HUES48 (cell line): Measurements from ENCODE around the gene THPO.
A peak's percentile ranks its signal among the peaks of the same experiment; 100 is the strongest.

Experiments
- H3K27ac ChIP-seq: one replicate; pipeline ENCODE4 v1.7.0; 2013; ENCODE audit warnings: low read depth, low read length, inconsistent platforms
- H3K27me3 ChIP-seq: 2 replicates; pipeline ENCODE4 v1.6.1; 2013; ENCODE audit warnings: mild to moderate bottlenecking, low read length; ENCODE audit not compliant: control insufficient read depth, insufficient read depth
- H3K36me3 ChIP-seq: 2 replicates; pipeline ENCODE4 v1.6.1; 2013; ENCODE audit warnings: low read length; ENCODE audit not compliant: control insufficient read depth, insufficient read depth
- H3K4me1 ChIP-seq: 2 replicates; pipeline ENCODE4 v1.6.1; 2013; ENCODE audit warnings: mild to moderate bottlenecking, low read length; ENCODE audit not compliant: control insufficient read depth, insufficient read depth
- H3K4me3 ChIP-seq: 2 replicates; pipeline ENCODE4 v1.5.1; 2013; ENCODE audit warnings: mild to moderate bottlenecking, low read depth, low read length
- H3K9ac ChIP-seq: 2 replicates; pipeline ENCODE4 v1.6.1; 2013; ENCODE audit warnings: mild to moderate bottlenecking, low read depth, low read length, moderate library complexity
- H3K9me3 ChIP-seq: 2 replicates; pipeline ENCODE4 v1.6.1; 2013; ENCODE audit warnings: low read length; ENCODE audit not compliant: control insufficient read depth, insufficient read depth

The THPO gene

GRCh38 chr3:184335661-184336546 lies 42.1 kb downstream of the THPO start:
- H3K27ac ChIP-seq = peak overlapping the region; percentile 97
- H3K9me3 ChIP-seq = no peaks in the 10 kb centered on the region
- H3K27me3 ChIP-seq = no peaks in the 10 kb centered on the region
- peaks cover 43% of the 10 kb centered on the region for H3K36me3 ChIP-seq
- H3K9ac ChIP-seq = peak overlapping the region; percentile 83
- H3K4me1 ChIP-seq = peaks cover 25% of the 10 kb centered on the region
- peak overlapping the region; percentile 91 for H3K4me3 ChIP-seq

GRCh38 chr3:184335291-184335660 lies 42.7 kb downstream of the THPO start:
- Histone ChIP-seq H3K27ac (peak overlapping the region; percentile 97), H3K4me3 (peak overlapping the region; percentile 91; the same call in 1 of the 2 replicates), H3K9me3 (no peaks in the 10 kb centered on the region), H3K4me1 (peaks cover 25% of the 10 kb centered on the region), H3K36me3 (peaks cover 48% of the 10 kb centered on the region), H3K27me3 (no peaks in the 10 kb centered on the region), H3K9ac (peak overlapping the region; percentile 18; the same call in 1 of the 2 replicates)

- Histone ChIP-seq H3K27ac (peak overlapping the region; percentile 97), H3K27me3 (no peaks in the 10 kb centered on the region), H3K9me3 (no peaks in the 10 kb centered on the region), H3K4me1 (peaks cover 25% of the 10 kb centered on the region), H3K36me3 (peaks cover 54% of the 10 kb centered on the region), H3K4me3 (no peak overlapping the region), H3K9ac (no peak overlapping the region)
Measured at GRCh38 chr3:184334470-184335158, 43.4 kb downstream of the THPO start.

GRCh38 chr3:184333700-184334099 lies 44.3 kb downstream of the THPO start:
- H3K27ac ChIP-seq = peak overlapping the region; percentile 97
- H3K9me3 ChIP-seq = no peaks in the 10 kb centered on the region
- peaks cover 21% of the 10 kb centered on the region for H3K4me1 ChIP-seq
- H3K4me3 ChIP-seq = no peak overlapping the region
- H3K36me3 ChIP-seq = peaks cover 63% of the 10 kb centered on the region
- H3K27me3 ChIP-seq = no peaks in the 10 kb centered on the region
- H3K9ac ChIP-seq = no peak overlapping the region

GRCh38 chr3:184333190-184333589 lies 44.8 kb downstream of the THPO start:
- Histone ChIP-seq H3K27ac (no peak overlapping the region), H3K9ac (no peak overlapping the region), H3K4me3 (no peak overlapping the region), H3K36me3 (peaks cover 68% of the 10 kb centered on the region), H3K27me3 (no peaks in the 10 kb centered on the region), H3K4me1 (peaks cover 19% of the 10 kb centered on the region), H3K9me3 (no peaks in the 10 kb centered on the region)

- Histone ChIP-seq H3K27me3 (no peaks in the 10 kb centered on the region), H3K27ac (no peak overlapping the region), H3K9ac (no peak overlapping the region), H3K4me3 (no peak overlapping the region), H3K36me3 (peaks cover 75% of the 10 kb centered on the region), H3K4me1 (peaks cover 13% of the 10 kb centered on the region; the same call in 1 of the 2 replicates), H3K9me3 (no peaks in the 10 kb centered on the region)
Measured at GRCh38 chr3:184332370-184333090, 45.5 kb downstream of the THPO start.

- H3K36me3 ChIP-seq = peaks cover 98% of the 10 kb centered on the region
- no peak overlapping the region for H3K9ac ChIP-seq
- no peaks in the 10 kb centered on the region for H3K4me1 ChIP-seq
- H3K9me3 ChIP-seq = no peaks in the 10 kb centered on the region
- no peak overlapping the region for H3K27ac ChIP-seq
- no peak overlapping the region for H3K4me3 ChIP-seq
- no peaks in the 10 kb centered on the region for H3K27me3 ChIP-seq
Measured at GRCh38 chr3:184328516-184328915, 49.5 kb downstream of the THPO start.

GRCh38 chr3:184327171-184327570 lies 50.8 kb downstream of the THPO start:
- no peaks in the 10 kb centered on the region for H3K27me3 ChIP-seq
- H3K36me3 ChIP-seq = peaks cover 98% of the 10 kb centered on the region
- H3K4me3 ChIP-seq = no peak overlapping the region
- no peak overlapping the region for H3K9ac ChIP-seq
- no peaks in the 10 kb centered on the region for H3K9me3 ChIP-seq
- H3K27ac ChIP-seq = no peak overlapping the region
- H3K4me1 ChIP-seq = no peaks in the 10 kb centered on the region

- Histone ChIP-seq H3K27me3 (no peaks in the 10 kb centered on the region), H3K4me3 (no peak overlapping the region), H3K36me3 (peaks cover 98% of the 10 kb centered on the region), H3K9me3 (no peaks in the 10 kb centered on the region), H3K9ac (no peak overlapping the region), H3K4me1 (no peaks in the 10 kb centered on the region), H3K27ac (no peak overlapping the region)
Measured at GRCh38 chr3:184325715-184326369, 52.2 kb downstream of the THPO start.

GRCh38 chr3:184325269-184325668 lies 52.7 kb downstream of the THPO start:
- no peak overlapping the region for H3K9ac ChIP-seq
- no peaks in the 10 kb centered on the region for H3K9me3 ChIP-seq
- H3K27me3 ChIP-seq = no peaks in the 10 kb centered on the region
- H3K36me3 ChIP-seq = peaks cover 99% of the 10 kb centered on the region
- no peak overlapping the region for H3K4me3 ChIP-seq
- no peak overlapping the region for H3K27ac ChIP-seq
- no peaks in the 10 kb centered on the region for H3K4me1 ChIP-seq
